ENCODE measurements around the gene ARHGAP26. TPM values are rescaled to one million over a fixed set of nuclear protein-coding genes. Genes with fewer than 3 reads are reported as not detected.

Gene ARHGAP26
- polyA plus RNA-seq, 1 donor (not counting 4 experiments of a cell fraction or from before 2014, with no cell fraction given) = 3.9 TPM

GRCh38 chr5:143233031-143233430, 462.9 kb downstream of the ARHGAP26 start:
- Histone ChIP-seq H3K4me3 (ENCODE audit: control insufficient read depth in 2 of 3, extremely low read depth in 1 of 3, insufficient read depth in 2 of 3, low read depth in 1 of 3, low read length in 3 of 3) (no peak overlapping the region), H3K79me2 (ENCODE audit: control insufficient read depth, insufficient read depth, low read length) (no peaks in the 10 kb centered on the region), H2AFZ (ENCODE audit: control insufficient read depth, low read length) (no peak overlapping the region), H3K9me1 (ENCODE audit: control insufficient read depth, extremely low read depth, insufficient read depth, low read length) (no peaks in the 10 kb centered on the region), H3K9ac (ENCODE audit: control insufficient read depth, extremely low read depth, insufficient read depth, low read length) (no peak overlapping the region), H3K4me2 (ENCODE audit: control insufficient read depth, extremely low read depth, insufficient read depth, low read depth, low read length) (no peak overlapping the region), H4K20me1 (ENCODE audit: control insufficient read depth, extremely low read depth, insufficient read depth, low read length) (no peaks in the 10 kb centered on the region), H3K27me3 (ENCODE audit: control insufficient read depth, extremely low read depth, insufficient read depth, low read length) (no peaks in the 10 kb centered on the region), H3K9me3 (ENCODE audit: control insufficient read depth, low read depth, low read length) (no peaks in the 10 kb centered on the region), H3K4me1 (ENCODE audit: control insufficient read depth, extremely low read depth, insufficient read depth, low read length) (peaks cover 33% of the 10 kb centered on the region), H3K27ac (ENCODE audit: control insufficient read depth, insufficient read depth, low read length) (no peak overlapping the region), H3K36me3 (ENCODE audit: control insufficient read depth in 2 of 2, extremely low read depth in 1 of 2, insufficient read depth in 2 of 2, low read length in 2 of 2) (no peaks in the 10 kb centered on the region)
- TF ChIP-seq, protein P1, sequence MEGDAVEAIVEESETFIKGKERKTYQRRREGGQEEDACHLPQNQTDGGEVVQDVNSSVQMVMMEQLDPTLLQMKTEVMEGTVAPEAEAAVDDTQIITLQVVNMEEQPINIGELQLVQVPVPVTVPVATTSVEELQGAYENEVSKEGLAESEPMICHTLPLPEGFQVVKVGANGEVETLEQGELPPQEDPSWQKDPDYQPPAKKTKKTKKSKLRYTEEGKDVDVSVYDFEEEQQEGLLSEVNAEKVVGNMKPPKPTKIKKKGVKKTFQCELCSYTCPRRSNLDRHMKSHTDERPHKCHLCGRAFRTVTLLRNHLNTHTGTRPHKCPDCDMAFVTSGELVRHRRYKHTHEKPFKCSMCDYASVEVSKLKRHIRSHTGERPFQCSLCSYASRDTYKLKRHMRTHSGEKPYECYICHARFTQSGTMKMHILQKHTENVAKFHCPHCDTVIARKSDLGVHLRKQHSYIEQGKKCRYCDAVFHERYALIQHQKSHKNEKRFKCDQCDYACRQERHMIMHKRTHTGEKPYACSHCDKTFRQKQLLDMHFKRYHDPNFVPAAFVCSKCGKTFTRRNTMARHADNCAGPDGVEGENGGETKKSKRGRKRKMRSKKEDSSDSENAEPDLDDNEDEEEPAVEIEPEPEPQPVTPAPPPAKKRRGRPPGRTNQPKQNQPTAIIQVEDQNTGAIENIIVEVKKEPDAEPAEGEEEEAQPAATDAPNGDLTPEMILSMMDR (optimal IDR thresholded peaks at IDR 0.05 in 1 of 3, IDR thresholded peaks at IDR 0.05 in 1 of 3, conservative IDR thresholded peaks at IDR 0.05 in 1 of 3; ENCODE audit: extremely low read depth in 1 of 3, insufficient read depth in 2 of 3, low read length in 3 of 3) = no peak
- TF ChIP-seq EZH2 (IDR thresholded peaks at IDR 0.05; ENCODE audit: low read length) = no peak
- dilution Hi-C loops (cut with MboI; ENCODE audit: extremely low pct_ligation_motif_present, low sequenced_read_pairs) = no loop called here
- DNase-seq (ENCODE audit: low read depth, low spot score) (no peak), FAIRE-seq (no peak)

- dilution Hi-C loops (cut with MboI; ENCODE audit: extremely low pct_ligation_motif_present, low sequenced_read_pairs) = no loop called here
- Histone ChIP-seq H3K27ac (ENCODE audit: control insufficient read depth, insufficient read depth, low read length) (peak overlapping the region; percentile 97), H3K9me3 (ENCODE audit: control insufficient read depth, low read depth, low read length) (no peaks in the 10 kb centered on the region), H3K9ac (ENCODE audit: control insufficient read depth, extremely low read depth, insufficient read depth, low read length) (peak overlapping the region; percentile 78), H4K20me1 (ENCODE audit: control insufficient read depth, extremely low read depth, insufficient read depth, low read length) (no peaks in the 10 kb centered on the region), H3K9me1 (ENCODE audit: control insufficient read depth, extremely low read depth, insufficient read depth, low read length) (no peaks in the 10 kb centered on the region), H3K4me1 (ENCODE audit: control insufficient read depth, extremely low read depth, insufficient read depth, low read length) (peaks cover 33% of the 10 kb centered on the region), H3K4me3 (ENCODE audit: control insufficient read depth in 2 of 3, extremely low read depth in 1 of 3, insufficient read depth in 2 of 3, low read depth in 1 of 3, low read length in 3 of 3) (no peak overlapping the region), H3K36me3 (ENCODE audit: control insufficient read depth in 2 of 2, extremely low read depth in 1 of 2, insufficient read depth in 2 of 2, low read length in 2 of 2) (no peaks in the 10 kb centered on the region), H3K27me3 (ENCODE audit: control insufficient read depth, extremely low read depth, insufficient read depth, low read length) (no peaks in the 10 kb centered on the region), H3K4me2 (ENCODE audit: control insufficient read depth, extremely low read depth, insufficient read depth, low read depth, low read length) (no peak overlapping the region), H3K79me2 (ENCODE audit: control insufficient read depth, insufficient read depth, low read length) (no peaks in the 10 kb centered on the region), H2AFZ (ENCODE audit: control insufficient read depth, low read length) (no peak overlapping the region)
- FAIRE-seq (peak; percentile 76), DNase-seq (ENCODE audit: low read depth, low spot score) (no peak)
- TF ChIP-seq, protein P1 (optimal IDR thresholded peaks at IDR 0.05 in 1 of 3, IDR thresholded peaks at IDR 0.05 in 1 of 3, conservative IDR thresholded peaks at IDR 0.05 in 1 of 3; ENCODE audit: extremely low read depth in 1 of 3, insufficient read depth in 2 of 3, low read length in 3 of 3) = no peak
- TF ChIP-seq EZH2 (IDR thresholded peaks at IDR 0.05; ENCODE audit: low read length) = no peak
Observed at GRCh38 chr5:143234162-143234842, 464.1 kb downstream of the ARHGAP26 start.

Measured in keratinocyte (primary cell).